Astrocyte (in vitro differentiated cells and primary cell): ENCODE measurements around the gene EIF3K. TPM values are rescaled to one million over a fixed set of nuclear protein-coding genes. Genes with fewer than 3 reads are reported as not detected.

ENCODE experiments used
- DNase-seq: peaks from one replicate; pipeline ENCODE4 v3.0.0-alpha.2; 2010; ENCODE audit warnings: low read depth
- FAIRE-seq: peaks from 2 replicates; lab custom pipeline; 2011; peaks lifted over from hg19 to GRCh38; lab: Jason Lieb, UNC
- H2AFZ ChIP-seq: 2 replicates; pipeline ENCODE4 v1.6.0; 2012; ENCODE audit warnings: low read depth, low read length, inconsistent platforms
- H3K27ac ChIP-seq: 2 replicates; pipeline ENCODE4 v1.5.1; 2011; ENCODE audit warnings: low read depth, low read length, inconsistent platforms
- H3K27me3 ChIP-seq: 2 replicates; pipeline ENCODE4 v1.6.0; 2011; ENCODE audit warnings: low read length, inconsistent platforms; ENCODE audit not compliant: insufficient read depth
- H3K36me3 ChIP-seq: 2 replicates; pipeline ENCODE4 v1.5.1; 2011; ENCODE audit warnings: low read length, inconsistent platforms; ENCODE audit not compliant: insufficient read depth
- H3K4me1 ChIP-seq: 2 replicates; pipeline ENCODE4 v1.5.1; 2011; ENCODE audit warnings: low read length, inconsistent platforms; ENCODE audit not compliant: insufficient read depth
- H3K4me2 ChIP-seq: 2 replicates; pipeline ENCODE4 v1.6.0; 2012; ENCODE audit warnings: low read length, inconsistent platforms
- H3K4me3 ChIP-seq: 2 replicates; pipeline ENCODE4 v1.5.1; 2011; ENCODE audit warnings: low read depth, mild to moderate bottlenecking, low read length, inconsistent platforms; ENCODE audit not compliant: insufficient read depth
- H3K79me2 ChIP-seq: 2 replicates; pipeline ENCODE4 v1.6.0; 2012; ENCODE audit warnings: mild to moderate bottlenecking, low read length, inconsistent platforms; ENCODE audit not compliant: insufficient read depth
- H3K9ac ChIP-seq: 2 replicates; pipeline ENCODE4 v1.6.0; 2012; ENCODE audit warnings: mild to moderate bottlenecking, low read length, inconsistent platforms
- H3K9me3 ChIP-seq: 2 replicates; pipeline ENCODE4 v1.5.1; 2012; ENCODE audit warnings: low read depth, mild to moderate bottlenecking, low read length, inconsistent platforms; ENCODE audit not compliant: insufficient read depth
- H4K20me1 ChIP-seq: 2 replicates; pipeline ENCODE4 v1.6.0; 2012; ENCODE audit warnings: low read length, inconsistent platforms; ENCODE audit not compliant: insufficient read depth
- H3K27ac Mint-ChIP-seq: one replicate; pipeline ENCODE4 v1.8.0; 2021; ENCODE audit warnings: mild to moderate bottlenecking, mixed read lengths; ENCODE audit not compliant: unreplicated experiment
- H3K27me3 Mint-ChIP-seq: one replicate; pipeline ENCODE4 v1.8.0; 2021; ENCODE audit warnings: low read depth, mixed read lengths; ENCODE audit not compliant: unreplicated experiment
- H3K36me3 Mint-ChIP-seq: one replicate; pipeline ENCODE4 v1.8.0; 2021; ENCODE audit warnings: low read depth, mixed read lengths; ENCODE audit not compliant: unreplicated experiment
- H3K4me1 Mint-ChIP-seq: one replicate; pipeline ENCODE4 v1.8.0; 2021; ENCODE audit warnings: low read depth, mixed read lengths; ENCODE audit not compliant: unreplicated experiment
- H3K4me3 Mint-ChIP-seq: one replicate; pipeline ENCODE4 v1.8.0; 2021; ENCODE audit warnings: mild to moderate bottlenecking, moderate library complexity, mixed read lengths; ENCODE audit not compliant: unreplicated experiment
- H3K9me3 Mint-ChIP-seq: one replicate; pipeline ENCODE4 v1.8.0; 2021; ENCODE audit warnings: mild to moderate bottlenecking, mixed read lengths; ENCODE audit not compliant: unreplicated experiment
- CTCF ChIP-seq: IDR thresholded peaks from 2 replicates; pipeline ENCODE4 v1.5.1; 2011; ENCODE audit warnings: low read depth, mild to moderate bottlenecking, inconsistent platforms, low read length, moderate library complexity; ENCODE audit not compliant: insufficient read depth
- EZH2 ChIP-seq: IDR thresholded peaks from 2 replicates; pipeline ENCODE4 v1.6.1; 2012; ENCODE audit warnings: mild to moderate bottlenecking, low read length, inconsistent platforms; ENCODE audit not compliant: insufficient read depth
- total RNA-seq: library from RNA; stranded (reverse); gene quantifications from 2 replicates; pipeline ENCODE4 v1.2.1, GENCODE V29; 2021

Gene EIF3K
- total RNA-seq, 1 donor from 2014 or later: 229 TPM

DNA sequence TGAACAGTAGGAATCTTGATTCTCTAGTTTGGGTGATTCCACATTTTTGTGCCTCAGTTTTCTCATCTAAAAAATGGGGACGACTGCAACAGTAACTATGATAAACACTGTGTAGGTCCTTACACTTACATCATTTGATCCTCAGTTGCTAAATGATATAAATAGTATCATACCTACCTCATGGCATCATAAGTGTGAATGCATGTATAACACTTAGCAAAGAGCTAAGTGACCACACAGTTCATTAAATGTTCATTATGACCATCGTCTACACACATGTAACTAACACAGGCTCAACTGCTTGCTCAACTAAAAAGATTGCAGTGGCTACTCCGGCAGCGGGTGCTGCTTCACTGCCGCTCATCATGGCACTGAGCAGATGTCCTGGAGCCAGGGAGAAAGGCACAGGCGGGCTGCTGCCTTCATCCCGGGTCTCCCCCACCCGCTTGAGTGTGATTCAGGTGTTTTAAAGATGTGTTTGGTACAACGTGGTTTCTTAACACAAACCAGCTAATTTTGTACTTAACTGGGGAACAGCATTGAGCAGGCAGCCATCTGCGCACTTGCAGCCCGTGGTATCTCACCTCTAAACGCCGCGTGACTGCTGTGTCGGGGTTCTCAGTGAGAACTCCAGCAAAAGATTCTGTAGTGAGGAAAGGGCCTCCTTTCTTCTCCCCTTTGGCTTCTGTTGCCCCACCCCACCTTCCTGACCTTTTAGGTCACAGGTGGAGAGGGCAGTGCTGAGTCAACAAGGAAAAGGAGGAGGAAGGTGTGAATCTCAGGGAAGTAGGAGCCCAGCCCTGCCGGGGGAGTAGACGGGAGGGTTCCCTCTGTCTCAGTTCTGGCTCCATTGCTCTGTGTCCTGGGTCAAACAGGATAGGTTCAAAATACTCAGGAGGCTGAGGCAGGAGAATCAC is 16.8 kb downstream of the EIF3K start:
- Histone ChIP-seq H3K4me3 (no peak overlapping the region), H3K4me2 (no peak overlapping the region), H4K20me1 (peaks cover 9% of the 10 kb centered on the region), H2AFZ (no peak overlapping the region), H3K9ac (no peak overlapping the region), H3K4me1 (no peaks in the 10 kb centered on the region), H3K36me3 (peaks cover 4% of the 10 kb centered on the region), H3K79me2 (no peaks in the 10 kb centered on the region), H3K27me3 (no peaks in the 10 kb centered on the region), H3K9me3 (no peaks in the 10 kb centered on the region), H3K27ac (no peak overlapping the region)
- H3K36me3 Mint-ChIP-seq: peaks cover 22% of the 10 kb centered on the region
- no peak for TF ChIP-seq EZH2
- TF ChIP-seq CTCF: no peak
- DNase-seq (no peak), FAIRE-seq (no peak)
- peaks cover 3% of the 10 kb centered on the region for H3K4me1 Mint-ChIP-seq
- H3K4me3 Mint-ChIP-seq: no peak overlapping the region
- H3K27me3 Mint-ChIP-seq: no peaks in the 10 kb centered on the region
- no peak overlapping the region for H3K27ac Mint-ChIP-seq
- no peaks in the 10 kb centered on the region for H3K9me3 Mint-ChIP-seq

DNA sequence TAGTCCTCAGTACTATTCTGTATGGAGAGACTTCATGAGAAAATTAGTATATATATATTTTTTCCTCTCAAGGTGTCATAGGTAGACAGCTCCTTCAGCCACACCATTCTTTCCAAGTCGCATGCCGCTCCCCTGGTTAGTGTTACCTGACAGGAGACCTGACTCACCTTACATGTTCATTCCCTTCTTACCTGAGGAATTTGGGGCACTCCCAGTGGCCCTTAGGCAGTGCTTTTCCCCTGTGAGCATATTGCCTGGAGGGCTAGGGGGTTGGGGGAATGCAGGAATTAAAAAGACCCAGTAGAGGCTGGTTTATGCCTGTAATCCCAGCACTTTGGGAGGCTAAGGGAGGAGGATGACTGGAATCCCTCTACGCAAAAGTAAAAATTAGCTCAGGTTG is 19.5 kb downstream of the EIF3K start:
- no peaks in the 10 kb centered on the region for H3K36me3 ChIP-seq
- H3K27me3 ChIP-seq: no peaks in the 10 kb centered on the region
- Mint-ChIP-seq H3K27me3 (no peaks in the 10 kb centered on the region), H3K4me3 (no peak overlapping the region), H3K27ac (peak overlapping the region; percentile 12), H3K36me3 (peaks cover 9% of the 10 kb centered on the region), H3K9me3 (no peaks in the 10 kb centered on the region), H3K4me1 (peaks cover 2% of the 10 kb centered on the region)
- no peak overlapping the region for H3K9ac ChIP-seq
- H3K79me2 ChIP-seq: no peaks in the 10 kb centered on the region
- no peak overlapping the region for H3K27ac ChIP-seq
- no peaks in the 10 kb centered on the region for H3K4me1 ChIP-seq
- no peak for FAIRE-seq
- H4K20me1 ChIP-seq: peaks cover 9% of the 10 kb centered on the region
- no peak overlapping the region for H2AFZ ChIP-seq
- no peaks in the 10 kb centered on the region for H3K9me3 ChIP-seq
- no peak for TF ChIP-seq CTCF
- no peak for TF ChIP-seq EZH2
- no peak overlapping the region for H3K4me3 ChIP-seq
- no peak for DNase-seq
- H3K4me2 ChIP-seq: no peak overlapping the region

DNA sequence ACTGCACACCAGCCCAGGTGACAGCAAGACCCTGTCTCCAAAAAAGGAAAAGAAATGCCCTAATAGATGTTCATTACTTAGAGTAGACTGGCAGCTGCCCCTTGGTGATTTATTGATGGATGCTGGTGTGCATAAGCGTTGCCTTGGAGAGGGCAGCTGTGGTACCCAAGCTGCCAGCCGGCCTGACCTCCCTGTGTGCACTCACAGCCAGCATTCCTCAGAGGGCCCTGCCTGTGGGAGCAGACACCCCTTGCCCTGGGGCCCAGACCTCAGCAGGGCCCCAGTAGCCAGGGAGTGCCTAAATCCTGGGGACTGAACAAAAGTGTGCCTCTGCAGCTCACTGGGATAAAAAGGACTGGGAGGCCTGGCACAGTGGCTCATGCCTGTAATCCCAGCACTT is 20.7 kb downstream of the EIF3K start:
- H3K9me3 Mint-ChIP-seq: no peaks in the 10 kb centered on the region
- peaks cover 7% of the 10 kb centered on the region for H3K36me3 Mint-ChIP-seq
- no peaks in the 10 kb centered on the region for H3K27me3 Mint-ChIP-seq
- no peak overlapping the region for H3K27ac ChIP-seq
- no peak overlapping the region for H3K27ac Mint-ChIP-seq
- no peaks in the 10 kb centered on the region for H3K79me2 ChIP-seq
- no peak overlapping the region for H3K4me2 ChIP-seq
- peaks cover 2% of the 10 kb centered on the region for H3K4me1 Mint-ChIP-seq
- DNase-seq (no peak), FAIRE-seq (no peak)
- H3K4me3 Mint-ChIP-seq: no peak overlapping the region
- H3K9me3 ChIP-seq: no peaks in the 10 kb centered on the region
- H4K20me1 ChIP-seq: peaks cover 9% of the 10 kb centered on the region
- H3K9ac ChIP-seq: no peak overlapping the region
- no peaks in the 10 kb centered on the region for H3K4me1 ChIP-seq
- no peak overlapping the region for H3K4me3 ChIP-seq
- no peaks in the 10 kb centered on the region for H3K27me3 ChIP-seq
- TF ChIP-seq EZH2: no peak
- no peak for TF ChIP-seq CTCF
- no peaks in the 10 kb centered on the region for H3K36me3 ChIP-seq
- H2AFZ ChIP-seq: no peak overlapping the region
